HG03108 (cell line): ENCODE results near the gene SLIT2.

Experiments
- ATAC-seq: cut with Tn5 transposase; IDR thresholded peaks from one replicate; pipeline ENCODE4 v1.9.1; 2021; ENCODE audit warnings: moderate library complexity; ENCODE audit not compliant: unreplicated experiment

SLIT2 gene

DNA sequence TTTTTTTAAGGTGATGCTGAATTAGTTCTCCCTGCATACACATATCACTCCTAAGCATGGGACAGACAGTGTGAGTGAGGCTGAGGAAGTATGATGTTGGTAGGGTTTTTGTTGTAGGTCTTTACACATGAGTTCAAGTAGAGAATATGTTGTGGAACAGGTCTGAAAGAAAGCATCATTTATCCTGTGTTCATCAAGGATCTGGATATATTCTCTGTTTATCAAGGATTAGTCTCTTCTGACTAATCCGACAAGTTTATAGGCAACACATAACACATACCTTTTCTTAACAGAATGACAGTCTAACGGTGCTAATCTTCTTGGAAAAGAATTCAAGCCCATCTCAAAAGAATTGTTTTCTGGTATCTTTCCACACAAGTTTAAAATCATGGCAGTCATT lies 10.5 kb downstream of the SLIT2 start:
- ATAC-seq, result no peak

DNA sequence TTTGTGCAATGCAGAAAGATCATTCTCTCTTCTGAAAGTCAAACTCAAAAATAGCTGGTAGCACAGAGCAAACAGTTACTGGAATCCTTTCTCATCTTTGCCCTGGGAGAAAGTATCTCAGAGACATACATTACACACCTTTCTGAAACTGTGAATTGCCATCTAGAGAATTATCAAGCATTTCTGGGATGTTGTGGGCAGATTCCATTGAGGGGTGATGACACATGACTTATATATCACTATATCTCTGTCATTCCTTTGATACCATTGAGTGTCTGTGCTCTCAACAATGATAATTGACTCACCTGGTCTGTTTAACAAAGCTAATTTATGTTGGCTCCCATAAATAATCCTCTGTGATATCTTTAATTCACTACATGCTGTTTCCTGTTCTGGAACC lies 13.0 kb downstream of the SLIT2 start:
- no peak for ATAC-seq

DNA sequence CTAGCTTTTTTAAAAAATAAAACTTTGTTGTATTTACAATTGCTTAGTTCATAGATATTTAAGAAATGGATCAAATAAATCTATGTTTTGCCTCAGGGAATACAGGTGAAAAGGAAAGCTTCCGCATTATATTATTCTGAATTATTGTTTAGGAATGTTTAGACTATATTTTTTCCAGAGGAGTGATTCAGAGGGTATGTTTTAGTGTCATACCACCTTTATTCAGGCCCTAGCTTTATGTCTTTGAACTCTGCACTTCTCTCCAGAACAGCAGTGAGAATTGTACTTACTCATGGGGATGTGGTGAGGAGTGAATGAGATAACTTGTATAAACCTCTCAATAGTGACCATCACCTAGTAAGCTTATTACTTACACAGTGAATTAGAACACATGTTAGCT lies 14.0 kb downstream of the SLIT2 start:
- no peak for ATAC-seq

DNA sequence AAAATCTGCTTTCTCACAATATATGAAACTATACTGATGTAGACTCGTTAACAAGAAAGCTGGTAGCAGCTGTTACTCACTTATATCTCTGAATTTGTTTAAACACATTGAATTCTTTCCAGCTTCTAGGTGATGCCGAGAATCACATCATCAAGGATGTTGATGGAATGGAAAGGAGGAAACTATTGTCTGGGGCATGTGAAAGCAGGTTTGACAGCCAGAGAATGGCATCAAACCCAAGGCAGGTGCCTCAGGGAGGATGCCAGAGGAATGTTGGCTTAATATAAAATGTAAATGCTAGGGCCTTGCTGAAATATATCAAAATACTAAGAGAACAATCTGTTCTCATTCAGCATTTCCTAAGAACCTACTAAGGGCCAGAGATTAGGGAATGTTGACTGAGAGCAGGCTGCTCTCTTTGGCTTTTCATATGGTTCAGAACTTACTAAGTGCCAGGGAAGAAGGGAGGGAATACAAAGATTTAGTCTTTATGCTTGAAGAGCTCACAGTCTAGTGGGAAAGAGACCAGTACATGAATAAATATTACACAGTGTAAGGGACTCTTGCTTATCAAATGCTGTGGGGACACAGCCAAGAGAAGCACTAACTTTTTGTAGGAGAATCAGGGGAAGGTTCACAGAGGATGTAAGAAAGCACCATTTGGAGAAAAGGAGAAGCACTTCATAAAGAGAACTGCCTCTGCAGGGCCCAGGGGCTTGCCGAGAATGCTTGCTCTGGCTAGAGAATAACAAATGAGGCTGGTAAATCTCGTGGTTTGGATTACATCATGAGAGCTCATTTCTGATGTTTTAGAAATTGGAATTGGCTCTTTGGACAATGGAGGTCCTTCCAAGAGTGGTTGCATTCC lies 14.7 kb downstream of the SLIT2 start:
- ATAC-seq, result no peak

DNA sequence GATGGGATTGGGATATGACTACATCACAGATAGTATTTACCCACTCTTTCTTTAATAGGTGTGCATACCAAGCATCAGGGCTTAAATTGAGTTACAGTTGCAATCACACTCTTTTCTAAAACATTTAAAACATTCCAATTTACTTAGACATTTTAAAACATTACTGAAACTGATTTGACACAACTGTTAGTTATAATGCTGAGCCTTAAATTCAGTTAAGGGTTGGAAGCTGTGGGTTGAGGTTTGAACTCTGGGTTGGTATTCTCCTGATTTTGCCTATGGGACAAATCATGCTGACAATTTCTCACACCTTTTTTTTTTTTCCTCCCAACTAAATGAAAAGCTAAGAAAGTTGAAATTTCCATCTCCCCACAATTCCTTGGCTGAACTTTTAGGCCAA lies 16.3 kb downstream of the SLIT2 start:
- no peak for ATAC-seq

DNA sequence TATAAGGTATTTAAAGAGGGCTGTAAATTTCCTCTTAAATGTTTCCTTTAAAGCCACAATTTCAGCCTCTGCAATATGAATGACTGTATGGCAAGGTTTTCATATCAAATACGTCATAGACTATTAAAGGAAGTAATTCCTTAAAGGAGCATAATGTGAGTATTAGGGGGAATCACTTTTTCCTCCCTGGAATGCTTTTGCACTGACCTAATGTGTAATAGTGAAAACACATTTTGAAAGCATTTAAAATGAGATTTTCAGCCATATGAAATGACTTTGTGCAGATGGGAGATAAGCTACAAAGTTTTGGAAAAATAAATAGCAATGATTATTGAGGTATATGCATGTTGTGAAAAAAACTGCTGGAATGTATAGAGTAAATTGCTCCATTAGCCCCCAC lies 17.6 kb downstream of the SLIT2 start:
- no peak for ATAC-seq

DNA sequence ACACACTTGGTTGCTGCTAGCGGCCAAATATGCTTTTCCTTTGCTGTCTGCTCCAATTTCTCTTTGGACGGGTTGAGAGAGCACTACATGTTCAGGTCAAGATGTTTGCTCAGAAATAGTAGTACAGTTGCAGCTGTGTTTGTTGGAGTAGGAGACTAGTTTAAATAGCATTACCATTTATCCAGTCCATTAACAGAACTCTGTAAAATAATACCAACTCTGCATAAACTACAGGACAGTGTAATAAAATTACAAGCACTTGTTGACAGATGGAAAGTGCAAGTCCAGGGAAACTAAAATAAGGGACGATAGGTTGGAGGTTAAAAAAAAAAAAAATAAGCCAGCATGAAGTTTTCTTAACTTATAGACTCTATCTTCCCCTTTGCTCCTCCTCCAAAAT lies 20.2 kb downstream of the SLIT2 start:
- no peak for ATAC-seq

DNA sequence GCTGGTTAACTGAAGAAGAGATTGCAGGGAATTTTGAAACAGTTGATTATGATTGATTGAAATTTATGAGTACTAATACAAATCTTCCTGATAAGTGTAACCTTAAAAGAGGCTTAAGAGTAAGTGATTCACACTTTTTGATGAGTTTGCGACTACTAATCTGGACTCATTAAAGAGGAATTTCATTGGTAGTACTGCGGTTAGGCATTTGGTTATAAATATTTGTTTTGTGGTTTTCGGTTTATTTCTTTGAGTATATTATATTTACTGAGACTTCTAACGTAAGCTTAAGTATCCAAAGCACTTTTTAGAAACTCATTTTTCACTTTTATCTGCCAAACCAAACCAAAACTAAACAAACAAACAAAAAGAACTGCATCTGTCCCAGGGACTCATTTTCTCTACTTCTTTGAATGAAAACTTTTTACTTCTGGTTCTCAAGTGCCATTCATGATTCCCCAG lies 20.7 kb downstream of the SLIT2 start:
- ATAC-seq, result no peak

DNA sequence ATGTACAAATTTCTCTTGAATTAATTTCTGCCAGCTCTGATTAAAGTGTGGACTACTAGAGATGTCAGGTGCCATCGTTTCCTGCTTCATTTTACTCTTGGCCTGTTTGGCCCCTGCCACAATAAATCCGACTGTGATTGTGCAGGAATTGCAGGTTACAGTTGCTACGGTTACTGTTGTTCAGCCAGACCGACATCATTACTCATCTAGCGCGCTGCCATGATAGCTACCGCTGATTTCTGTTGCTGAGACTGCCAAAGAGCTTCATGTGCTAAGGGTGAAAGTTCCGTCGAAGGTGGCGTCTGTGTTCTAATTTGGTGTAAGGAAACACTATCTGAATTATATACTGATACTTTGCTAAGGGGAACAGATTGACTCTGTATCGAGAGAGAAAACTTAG lies 22.1 kb downstream of the SLIT2 start:
- no peak for ATAC-seq

DNA sequence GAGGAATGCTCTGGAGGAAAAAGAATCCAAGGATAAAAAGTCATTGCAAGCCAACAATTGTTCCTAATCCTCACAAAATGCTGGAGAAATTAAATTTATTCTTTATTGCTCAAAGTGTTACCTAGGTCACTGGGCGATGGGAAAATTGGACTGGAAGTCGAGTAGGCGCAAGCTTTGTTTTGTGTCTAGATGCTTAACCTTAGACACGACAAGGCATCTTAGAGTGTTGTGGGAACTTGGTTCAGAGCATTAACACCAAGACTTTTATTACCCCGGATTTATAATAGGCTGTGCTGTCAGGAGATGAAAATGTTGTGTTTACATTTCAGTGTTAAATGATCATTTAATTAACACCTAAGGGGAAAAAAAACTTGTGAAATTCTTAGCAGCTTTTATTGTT lies 25.1 kb downstream of the SLIT2 start:
- no peak for ATAC-seq

DNA sequence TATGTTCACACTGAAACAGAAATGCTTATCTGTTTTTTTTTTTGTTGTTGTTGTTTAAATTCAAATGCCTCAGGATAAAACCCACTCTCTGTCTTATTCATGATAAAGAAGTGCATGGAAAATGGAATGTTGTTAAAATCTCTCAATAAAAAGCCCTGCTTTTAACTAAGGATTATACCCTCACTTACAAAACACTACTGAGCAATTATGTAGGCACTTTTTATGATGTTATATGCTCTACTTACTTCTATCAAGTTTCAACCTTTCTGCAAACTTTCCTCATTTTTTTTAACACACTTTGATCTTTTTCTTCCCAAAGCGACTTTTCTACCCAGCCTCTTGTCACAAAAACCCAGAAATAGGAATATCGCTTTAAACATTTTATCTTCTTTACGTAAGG lies 26.5 kb downstream of the SLIT2 start:
- ATAC-seq, result no peak

DNA sequence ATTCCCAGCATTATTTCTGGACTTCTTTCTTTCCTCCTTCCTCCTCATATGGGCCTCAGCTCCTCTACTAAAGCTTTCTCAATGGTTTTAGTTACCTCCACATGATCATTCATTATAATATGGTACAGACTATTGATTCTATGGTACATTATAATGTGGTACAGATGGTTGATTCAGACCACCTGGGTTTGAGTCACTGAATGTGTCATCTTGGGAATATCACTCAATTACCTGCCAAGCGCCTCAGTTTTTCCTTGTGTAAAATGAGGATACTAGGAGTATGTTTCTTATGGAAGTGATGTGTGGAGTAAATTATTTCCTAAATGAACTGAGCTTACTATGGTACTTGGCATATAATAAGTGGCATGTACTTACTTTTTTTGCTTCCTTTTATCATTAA lies 27.7 kb downstream of the SLIT2 start:
- ATAC-seq, result no peak

DNA sequence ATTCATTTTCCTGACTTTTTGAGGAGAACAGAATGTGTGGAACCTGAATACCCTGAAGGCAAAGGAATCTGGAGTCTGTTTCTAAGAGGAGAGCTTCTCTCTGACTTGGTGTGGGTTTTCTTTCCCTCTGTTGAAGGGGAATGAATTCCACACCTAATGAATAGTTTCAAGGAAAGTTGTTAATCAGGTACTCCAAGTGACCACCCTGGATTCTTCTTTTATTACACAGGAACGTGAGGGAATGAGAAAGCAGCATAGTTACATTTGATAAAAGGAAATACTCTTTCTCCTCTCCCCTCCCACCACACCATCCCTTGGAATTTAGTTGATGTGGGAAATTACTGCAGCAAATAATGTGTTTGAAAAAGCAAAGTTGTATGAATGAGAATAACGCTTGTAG lies 29.7 kb downstream of the SLIT2 start:
- no peak for ATAC-seq

DNA sequence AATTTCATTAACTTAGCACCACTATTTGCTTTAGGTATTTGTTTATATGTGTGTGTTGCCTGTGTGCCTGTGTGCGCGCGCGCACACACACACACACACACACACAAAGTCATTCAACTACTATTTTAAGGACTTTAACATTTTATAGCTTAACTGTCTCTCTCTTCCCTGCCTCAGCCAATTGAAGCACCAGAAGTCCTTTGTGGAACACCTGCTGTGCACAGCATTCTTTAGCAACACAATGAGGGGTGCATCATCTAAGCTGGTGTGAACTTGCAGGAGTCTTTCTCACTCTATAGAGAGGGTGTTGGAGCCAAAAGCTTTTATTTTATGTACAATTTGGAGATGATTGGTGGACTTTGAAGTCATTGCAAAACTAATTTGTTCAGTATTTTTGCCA lies 31.3 kb downstream of the SLIT2 start:
- ATAC-seq, result no peak

DNA sequence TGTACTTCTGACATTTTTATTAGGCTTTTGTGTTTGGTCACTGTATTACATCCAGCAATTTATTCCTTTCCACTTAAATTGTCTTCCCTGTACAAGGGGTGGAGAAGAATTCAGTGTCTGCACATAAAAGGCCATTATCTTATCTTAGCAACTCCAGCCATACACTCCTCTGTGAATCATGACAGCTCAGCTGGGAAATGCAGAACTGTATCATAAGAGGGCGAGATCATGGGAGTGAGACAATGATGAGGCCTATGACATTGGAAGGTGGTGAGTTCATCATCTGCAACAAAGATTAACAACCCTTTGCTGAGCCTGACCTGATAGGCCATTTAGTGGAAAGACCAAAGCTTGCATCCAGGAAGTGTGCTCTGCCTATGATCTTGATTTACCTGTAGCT lies 33.3 kb downstream of the SLIT2 start:
- no peak for ATAC-seq

DNA sequence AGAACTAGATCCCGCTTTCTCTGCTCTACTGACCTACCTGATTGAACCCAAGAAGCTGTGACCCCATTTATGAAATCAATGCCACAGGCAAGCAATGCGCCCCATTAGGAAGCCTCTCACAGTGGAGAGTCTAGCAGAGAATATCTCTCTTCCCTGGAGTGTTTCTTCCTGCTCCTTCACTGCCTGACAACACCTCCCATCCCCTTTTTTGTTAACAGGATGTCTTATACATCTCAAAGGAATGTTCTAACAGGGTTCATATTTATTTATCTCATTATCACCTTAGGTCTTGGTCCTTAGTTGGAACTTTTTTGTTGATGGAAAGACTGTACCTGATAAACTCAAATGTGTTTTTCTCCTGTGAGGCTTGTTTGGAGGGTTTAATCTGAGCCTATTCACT lies 35.5 kb downstream of the SLIT2 start:
- ATAC-seq, result no peak

DNA sequence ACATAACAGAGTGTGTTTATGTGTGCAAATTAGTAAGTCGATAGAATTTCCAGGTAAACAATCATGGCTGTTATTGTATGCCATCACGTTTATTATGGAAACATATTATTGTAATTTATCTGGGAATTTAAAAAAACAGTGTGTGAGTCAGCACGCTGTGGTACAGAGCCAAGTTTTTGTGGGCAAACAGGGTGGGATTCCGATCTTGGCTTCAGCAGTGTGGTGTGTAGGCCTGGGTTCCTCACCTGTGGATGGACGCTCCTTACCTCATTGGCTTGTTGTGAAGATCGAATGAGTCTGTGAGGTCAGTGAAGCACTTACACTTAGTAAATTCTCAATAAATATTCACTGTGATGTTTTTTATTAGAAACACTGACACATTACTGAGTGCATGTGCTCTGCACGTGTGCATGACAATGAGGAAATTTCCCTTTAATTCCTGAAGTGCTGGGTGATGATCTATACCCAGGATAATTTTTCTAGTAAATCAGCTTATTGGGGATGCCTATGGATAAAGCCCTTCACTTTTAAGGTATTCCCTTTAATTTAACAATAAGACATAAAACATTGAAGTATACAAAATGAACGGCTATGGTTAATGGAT lies 36.4 kb downstream of the SLIT2 start:
- no peak for ATAC-seq

DNA sequence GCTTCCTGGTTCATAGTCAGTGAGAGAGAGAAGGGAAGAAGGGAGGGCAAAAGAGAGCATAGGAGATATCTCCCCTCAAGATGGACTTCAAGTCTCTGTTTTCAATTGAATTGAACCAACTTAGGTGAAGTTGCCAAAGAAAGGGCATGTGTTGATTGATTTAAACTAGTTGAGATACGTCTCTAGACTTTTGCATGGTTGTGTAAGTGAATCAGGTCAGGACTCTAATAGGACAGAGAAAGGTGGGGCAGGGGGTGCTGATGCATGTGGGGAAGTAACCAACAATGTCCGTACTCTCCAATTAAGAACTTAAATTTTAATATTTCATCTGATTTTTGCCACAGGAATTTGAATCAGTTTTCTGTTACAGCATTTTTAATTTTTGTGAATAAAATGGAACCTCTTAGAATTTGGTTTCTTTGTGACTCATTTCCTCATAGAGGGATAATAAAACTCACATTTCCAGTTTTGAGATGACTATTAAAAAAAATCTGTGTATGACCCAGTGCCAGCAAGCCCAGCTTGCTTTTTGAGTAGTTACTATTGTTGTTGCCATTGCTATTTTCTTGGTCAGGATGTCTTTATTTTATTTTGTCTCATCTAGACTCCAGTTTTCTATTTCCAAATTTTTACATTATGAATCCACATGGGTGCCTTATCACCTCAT lies 37.3 kb downstream of the SLIT2 start:
- ATAC-seq, result no peak

DNA sequence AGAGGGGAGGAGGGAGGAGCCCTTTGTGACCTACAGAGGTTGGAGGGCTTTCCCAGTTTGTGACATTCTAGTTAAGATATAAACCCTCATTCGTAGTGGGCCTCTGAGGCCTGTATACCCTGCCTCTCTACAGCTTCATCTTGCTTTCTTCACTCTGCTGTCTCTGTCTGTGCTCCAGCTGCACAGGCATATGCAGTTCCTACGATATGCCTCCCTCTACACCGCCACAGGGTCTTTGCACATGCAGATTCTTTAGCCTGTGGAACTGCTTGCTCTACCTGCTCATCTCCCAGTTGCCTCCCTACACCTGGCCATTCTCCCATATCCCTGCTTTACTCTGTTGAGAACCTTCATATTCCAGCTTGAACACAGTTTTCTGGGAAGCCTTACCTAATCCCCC lies 38.1 kb downstream of the SLIT2 start:
- ATAC-seq, result no peak

DNA sequence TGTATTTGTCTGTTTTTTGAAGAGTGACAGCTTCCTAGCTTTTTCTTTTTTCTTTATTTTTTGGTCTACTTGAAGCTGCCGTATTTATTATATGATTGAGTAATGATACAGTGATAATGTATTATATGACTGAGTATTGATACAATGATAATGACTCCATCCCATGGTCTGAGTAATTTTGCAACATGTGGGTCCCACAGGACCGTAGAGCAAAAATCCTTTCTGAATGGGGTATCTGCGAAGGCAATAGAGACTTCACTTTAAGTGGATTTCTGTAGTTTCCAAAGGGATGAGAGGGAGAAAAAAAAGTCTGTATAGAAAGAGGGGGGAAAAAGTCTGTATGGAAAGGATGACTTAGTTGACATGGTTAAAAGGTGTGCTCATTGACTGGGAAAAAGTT lies 41.0 kb downstream of the SLIT2 start:
- no peak for ATAC-seq

DNA sequence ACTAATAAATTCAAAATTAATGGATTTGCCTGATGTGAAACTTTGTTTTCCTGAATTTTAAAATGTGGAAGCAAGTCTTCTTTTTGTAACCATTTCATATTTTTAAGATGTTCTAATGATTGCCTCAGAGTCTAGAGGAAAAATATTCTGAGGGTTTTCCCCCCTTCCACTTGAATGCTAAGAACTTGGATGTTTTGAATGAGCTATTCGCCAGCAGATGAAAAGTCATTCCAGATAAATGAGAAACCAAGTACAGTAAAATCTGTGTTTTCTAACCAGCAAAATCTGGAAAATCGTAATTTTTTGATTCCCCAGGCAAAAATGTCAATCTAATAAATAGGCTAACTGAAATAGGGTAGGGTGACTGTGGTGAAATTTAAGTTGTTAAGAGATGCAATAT lies 45.6 kb downstream of the SLIT2 start:
- ATAC-seq, result no peak

DNA sequence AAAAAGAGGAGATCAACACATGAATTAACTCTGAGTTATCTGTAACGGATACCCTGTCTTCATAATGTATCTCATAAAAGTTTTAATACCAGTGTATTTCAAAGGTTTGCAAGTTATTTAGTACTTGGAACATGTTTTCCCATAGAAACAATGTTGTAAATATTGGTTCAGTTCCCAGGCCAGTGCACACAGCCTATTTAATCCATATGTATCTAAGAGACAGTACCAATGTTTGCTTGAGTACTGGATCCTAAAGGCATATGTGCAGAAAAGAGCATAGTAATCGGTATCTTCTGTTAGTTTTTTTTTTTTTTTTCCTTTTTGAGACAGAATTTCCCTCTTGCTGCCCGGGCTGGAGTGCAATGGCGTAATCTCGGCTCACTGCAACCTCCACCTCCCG lies 46.1 kb downstream of the SLIT2 start:
- ATAC-seq, result no peak
